ENCODE data around the gene CDH23. TPM values are rescaled to one million over a fixed set of nuclear protein-coding genes. Genes with fewer than 3 reads are reported as not detected.

Gene CDH23
- total and polyA plus RNA-seq, 12 donors: 1.7 to 20.2 (median 7.8) TPM

DNA sequence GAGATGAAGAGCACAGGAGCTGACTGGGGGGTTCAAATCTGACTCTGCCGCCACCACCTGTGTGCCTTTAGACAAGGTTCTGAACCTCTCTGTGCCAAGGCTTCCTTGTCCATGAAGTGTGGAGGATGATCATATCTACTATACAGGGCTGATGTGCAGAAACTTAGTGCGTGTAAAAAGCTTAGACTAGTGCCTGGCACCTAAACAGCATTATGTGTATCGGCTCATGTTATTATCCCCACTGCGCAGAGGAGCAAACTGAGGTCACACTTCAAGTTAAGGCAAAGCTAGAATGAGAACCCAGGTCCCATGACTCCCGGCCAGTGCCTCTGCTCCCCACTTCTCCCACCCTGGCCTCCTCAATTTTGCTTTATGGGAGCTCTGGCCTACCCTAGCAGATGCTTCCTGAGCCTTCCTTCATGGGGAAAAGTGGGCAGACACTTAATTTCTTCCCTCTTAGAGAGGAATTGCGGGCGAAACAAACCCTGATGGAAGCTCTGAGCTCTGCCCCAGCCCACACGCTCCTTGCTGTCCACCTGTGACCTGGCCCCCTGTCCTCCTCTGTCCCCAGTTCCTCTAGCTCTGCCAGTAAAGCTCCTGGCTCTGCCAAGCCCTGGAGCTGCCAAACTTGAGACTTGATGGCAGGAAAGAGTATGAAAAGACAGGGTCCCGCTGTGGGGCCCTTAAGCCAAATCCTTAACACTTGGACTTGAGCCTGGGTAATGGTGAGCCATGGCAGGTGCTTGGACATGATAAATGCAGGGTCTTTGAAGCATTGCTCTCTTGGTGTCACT, 71.0 kb downstream of the CDH23 start:
- no peaks in the 10 kb centered on the region for H3K27me3 ChIP-seq
- no peak for TF ChIP-seq POLR2A (IDR thresholded peaks at IDR 0.05)
- TF ChIP-seq, protein P1, sequence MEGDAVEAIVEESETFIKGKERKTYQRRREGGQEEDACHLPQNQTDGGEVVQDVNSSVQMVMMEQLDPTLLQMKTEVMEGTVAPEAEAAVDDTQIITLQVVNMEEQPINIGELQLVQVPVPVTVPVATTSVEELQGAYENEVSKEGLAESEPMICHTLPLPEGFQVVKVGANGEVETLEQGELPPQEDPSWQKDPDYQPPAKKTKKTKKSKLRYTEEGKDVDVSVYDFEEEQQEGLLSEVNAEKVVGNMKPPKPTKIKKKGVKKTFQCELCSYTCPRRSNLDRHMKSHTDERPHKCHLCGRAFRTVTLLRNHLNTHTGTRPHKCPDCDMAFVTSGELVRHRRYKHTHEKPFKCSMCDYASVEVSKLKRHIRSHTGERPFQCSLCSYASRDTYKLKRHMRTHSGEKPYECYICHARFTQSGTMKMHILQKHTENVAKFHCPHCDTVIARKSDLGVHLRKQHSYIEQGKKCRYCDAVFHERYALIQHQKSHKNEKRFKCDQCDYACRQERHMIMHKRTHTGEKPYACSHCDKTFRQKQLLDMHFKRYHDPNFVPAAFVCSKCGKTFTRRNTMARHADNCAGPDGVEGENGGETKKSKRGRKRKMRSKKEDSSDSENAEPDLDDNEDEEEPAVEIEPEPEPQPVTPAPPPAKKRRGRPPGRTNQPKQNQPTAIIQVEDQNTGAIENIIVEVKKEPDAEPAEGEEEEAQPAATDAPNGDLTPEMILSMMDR (IDR thresholded peaks at IDR 0.05): no peak
- intact Hi-C loops (cut with DNase I): no loop called here
- H3K36me3 ChIP-seq (replicated peaks in 1 of 2): no peaks in the 10 kb centered on the region
- 83 to 92% (median 90%) methylated on average over 8 to 9 of the region's 9 CpGs for WGBS, 4 donors
- H3K4me1 ChIP-seq (replicated peaks in 1 of 2): peaks cover 0 to 6% of the 10 kb centered on the region in 2 donors
- no peaks in the 10 kb centered on the region for H3K9me3 ChIP-seq (replicated peaks in 1 of 3)
- DNase-seq: no peak
- H3K4me3 ChIP-seq: no peak overlapping the region
- no peak overlapping the region for H3K27ac ChIP-seq

DNA sequence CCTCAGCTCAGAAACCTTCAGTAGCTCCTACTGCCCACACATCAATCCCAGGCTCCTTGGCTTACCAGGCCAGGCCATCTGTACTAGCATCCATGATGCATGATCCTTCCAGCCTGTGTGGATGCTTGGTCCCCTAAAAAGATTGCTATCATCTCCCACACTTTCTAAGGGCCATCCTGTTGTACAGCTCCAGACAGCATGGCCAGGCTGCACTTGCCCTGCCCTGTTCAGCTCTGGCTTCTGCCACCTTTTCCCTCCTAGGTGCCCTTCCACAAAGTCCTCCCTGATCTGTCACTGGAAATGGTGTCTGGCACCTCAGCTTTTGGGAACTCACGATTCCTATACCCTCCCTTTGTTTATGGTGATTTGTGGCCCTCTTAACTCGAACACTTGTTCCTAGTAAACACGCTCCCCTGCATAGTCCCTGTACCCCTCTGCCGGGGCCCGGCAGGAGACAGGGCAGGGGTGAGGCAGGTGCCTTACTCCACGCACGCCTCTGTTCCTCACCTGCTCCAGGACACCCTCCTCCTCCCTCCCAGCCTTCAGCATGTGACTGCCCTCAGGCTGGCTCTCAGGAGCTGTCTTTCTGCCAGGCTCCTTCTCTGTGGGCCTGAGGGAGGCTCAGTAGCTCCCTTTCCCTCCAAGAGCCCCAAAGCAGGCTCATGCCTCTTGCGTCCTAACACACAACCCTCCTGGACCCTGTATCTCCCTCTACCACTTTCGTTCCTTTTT, 71.8 kb downstream of the CDH23 start:
- WGBS, 4 donors: 81 to 84% (median 83%) methylated on average over 9 of the region's 9 CpGs
- no peaks in the 10 kb centered on the region for H3K36me3 ChIP-seq (replicated peaks in 1 of 2)
- intact Hi-C loops (cut with DNase I): no loop called here
- DNase-seq: no peak
- no peak overlapping the region for H3K27ac ChIP-seq
- no peak overlapping the region for H3K4me3 ChIP-seq
- H3K9me3 ChIP-seq (replicated peaks in 1 of 3): no peaks in the 10 kb centered on the region
- H3K27me3 ChIP-seq: no peaks in the 10 kb centered on the region
- TF ChIP-seq, protein P1 (IDR thresholded peaks at IDR 0.05): no peak
- no peak for TF ChIP-seq POLR2A (IDR thresholded peaks at IDR 0.05)
- H3K4me1 ChIP-seq (replicated peaks in 1 of 2): peaks cover 0 to 6% of the 10 kb centered on the region in 2 donors

DNA sequence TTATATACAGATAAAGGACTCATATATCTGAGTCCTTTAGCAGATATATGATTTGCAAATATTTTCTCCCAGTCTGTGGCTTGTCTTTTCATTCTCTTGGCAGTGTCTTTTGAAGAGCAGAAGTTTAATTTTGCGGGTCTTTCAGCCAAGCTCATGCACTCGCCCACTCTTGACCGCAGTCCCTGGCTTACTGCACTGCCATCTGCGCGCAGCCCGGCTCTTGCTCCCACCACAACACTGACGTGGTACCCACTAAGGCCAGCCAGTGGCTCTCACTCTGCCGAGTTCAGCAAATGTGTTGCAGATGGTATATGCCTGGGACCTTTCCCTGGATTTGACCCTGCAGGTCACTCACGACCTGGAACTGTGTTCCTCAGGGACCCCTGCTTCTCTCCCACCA, 74.3 kb downstream of the CDH23 start:
- Histone ChIP-seq H3K4me1 (replicated peaks in 1 of 2) (peaks cover 10 to 20% of the 10 kb centered on the region in 2 donors), H3K4me3 (no peak overlapping the region), H3K9me3 (replicated peaks in 1 of 3) (no peaks in the 10 kb centered on the region), H3K36me3 (replicated peaks in 1 of 2) (no peaks in the 10 kb centered on the region), H3K27me3 (no peaks in the 10 kb centered on the region), H3K27ac (no peak overlapping the region)
- intact Hi-C loops (cut with DNase I): no loop called here
- 85 to 95% (median 89%) methylated on average over 9 of the region's 9 CpGs for WGBS, 4 donors
- TF ChIP-seq POLR2A (IDR thresholded peaks at IDR 0.05): no peak
- TF ChIP-seq, protein P1 (IDR thresholded peaks at IDR 0.05): no peak
- DNase-seq: no peak

DNA sequence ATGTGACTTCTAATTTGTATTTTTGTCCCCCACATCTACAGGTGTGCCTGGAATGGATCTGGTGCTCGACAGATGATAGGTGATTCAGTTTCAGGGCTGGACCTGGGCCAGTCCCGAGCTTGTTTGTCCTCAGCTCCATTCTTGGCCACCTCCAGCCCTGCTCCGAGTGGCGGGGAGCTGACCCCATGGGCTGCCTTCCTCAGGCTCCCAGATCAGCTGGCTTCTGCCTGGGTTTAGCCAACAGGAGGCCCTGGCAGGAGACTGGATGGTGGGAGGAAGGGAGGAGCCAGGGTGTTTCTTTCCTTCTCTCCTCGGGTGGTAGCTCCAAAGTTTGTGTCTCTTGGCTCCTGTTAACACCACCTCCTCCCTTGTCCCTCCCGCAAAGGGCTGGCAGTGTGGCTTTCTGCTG, 75.2 kb downstream of the CDH23 start:
- Histone ChIP-seq H3K4me1 (replicated peaks in 1 of 2) (peaks cover 13 to 28% of the 10 kb centered on the region in 2 donors), H3K27me3 (no peaks in the 10 kb centered on the region), H3K4me3 (no peak overlapping the region), H3K27ac (peak overlapping the region in 1 of 5 donors; percentile 32), H3K9me3 (replicated peaks in 1 of 3) (no peaks in the 10 kb centered on the region), H3K36me3 (replicated peaks in 1 of 2) (no peaks in the 10 kb centered on the region)
- WGBS, 4 donors: 71 to 84% (median 77%) methylated on average over 4 to 6 of the region's 6 CpGs
- TF ChIP-seq, protein P1 (IDR thresholded peaks at IDR 0.05): no peak
- no peak for TF ChIP-seq POLR2A (IDR thresholded peaks at IDR 0.05)
- DNase-seq: no peak
- intact Hi-C loops (cut with DNase I): no loop called here

All from adrenal gland (tissue), 12 donors.